Bladder microvascular endothelial cell (primary cell): ENCODE data around the gene AP3B2. TPM values are rescaled to one million over a fixed set of nuclear protein-coding genes. Genes with fewer than 3 reads are reported as not detected.

Experiments
- total RNA-seq: library from RNA; depleted of rRNA; stranded (reverse); fragments of >200 nt; gene quantifications from 2 replicates; pipeline ENCODE4 v1.2.3, GENCODE V29; 2014

The AP3B2 gene
- not detected in 2 replicates for total RNA-seq

GRCh38 chr15:82709421-82710207 is at the start of gene AP3B2:
Gene AP3B2 (minus strand): TSS chr15:82709875. CDS start chr15:82709706, 169 bp downstream.

GRCh38 chr15:82647045-82647834 is 62.4 kb downstream of the AP3B2 start, which contains the start of gene CPEB1:
Gene CPEB1 (minus strand): TSS chr15:82647363. CDS start chr15:82628459, 18,904 bp downstream.

Other genes starting within 250 kb of the AP3B2 start
- gene RPS17, start 169.4 kb downstream of the AP3B2 start, total RNA-seq, result 1,120 and 1,963 TPM in 2 replicates
- 0.06 TPM in 1 of 2 replicates, not detected in the other for gene CPEB1, start 62.5 kb downstream of the AP3B2 start, total RNA-seq
- gene FSD2, start 96.2 kb upstream of the AP3B2 start, total RNA-seq, result not detected in 2 replicates
- 5.2 and 6.9 TPM in 2 replicates for gene WHAMM, start 99.8 kb upstream of the AP3B2 start, total RNA-seq
- gene HOMER2, start 242.8 kb upstream of the AP3B2 start, total RNA-seq, result 0.38 and 0.49 TPM in 2 replicates